ENCODE measurements around the gene ENTR1. TPM values are rescaled to one million over a fixed set of nuclear protein-coding genes. Genes with fewer than 3 reads are reported as not detected.

The ENTR1 gene
- total RNA-seq, 2 donors from 2014 or later, result 19.9 to 52.5 TPM

DNA sequence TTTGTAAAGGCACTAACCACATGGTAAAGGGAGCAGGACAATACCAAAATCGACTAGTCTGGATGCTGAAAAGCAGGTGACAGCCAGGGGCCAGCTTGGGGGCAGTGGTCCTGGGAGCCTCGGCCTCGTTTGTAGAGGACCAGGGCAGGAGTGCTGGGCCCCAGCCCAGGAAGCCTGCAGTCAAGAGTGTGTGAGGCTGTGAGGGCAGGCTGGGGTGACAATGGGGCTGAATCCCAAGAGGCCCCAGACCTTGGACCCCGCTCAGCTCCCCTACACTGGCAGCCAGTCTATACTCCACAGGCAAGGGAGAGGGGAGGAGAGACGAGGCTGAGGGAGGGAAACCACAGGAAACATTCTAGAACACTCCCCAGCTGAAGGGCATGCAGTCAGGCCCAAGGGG, 31.9 kb upstream of the ENTR1 start:
- H3K4me1 ChIP-seq (replicated peaks), result peaks cover 11% of the 10 kb centered on the region
- no peaks in the 10 kb centered on the region for H3K9me3 ChIP-seq
- peaks cover 14 to 17% of the 10 kb centered on the region in 2 donors for H3K36me3 ChIP-seq
- no peak for TF ChIP-seq POLR2A (IDR thresholded peaks at IDR 0.05)
- TF ChIP-seq, protein P1, sequence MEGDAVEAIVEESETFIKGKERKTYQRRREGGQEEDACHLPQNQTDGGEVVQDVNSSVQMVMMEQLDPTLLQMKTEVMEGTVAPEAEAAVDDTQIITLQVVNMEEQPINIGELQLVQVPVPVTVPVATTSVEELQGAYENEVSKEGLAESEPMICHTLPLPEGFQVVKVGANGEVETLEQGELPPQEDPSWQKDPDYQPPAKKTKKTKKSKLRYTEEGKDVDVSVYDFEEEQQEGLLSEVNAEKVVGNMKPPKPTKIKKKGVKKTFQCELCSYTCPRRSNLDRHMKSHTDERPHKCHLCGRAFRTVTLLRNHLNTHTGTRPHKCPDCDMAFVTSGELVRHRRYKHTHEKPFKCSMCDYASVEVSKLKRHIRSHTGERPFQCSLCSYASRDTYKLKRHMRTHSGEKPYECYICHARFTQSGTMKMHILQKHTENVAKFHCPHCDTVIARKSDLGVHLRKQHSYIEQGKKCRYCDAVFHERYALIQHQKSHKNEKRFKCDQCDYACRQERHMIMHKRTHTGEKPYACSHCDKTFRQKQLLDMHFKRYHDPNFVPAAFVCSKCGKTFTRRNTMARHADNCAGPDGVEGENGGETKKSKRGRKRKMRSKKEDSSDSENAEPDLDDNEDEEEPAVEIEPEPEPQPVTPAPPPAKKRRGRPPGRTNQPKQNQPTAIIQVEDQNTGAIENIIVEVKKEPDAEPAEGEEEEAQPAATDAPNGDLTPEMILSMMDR (IDR thresholded peaks at IDR 0.05), result no peak
- TF ChIP-seq POLR2AphosphoS5 (IDR thresholded peaks at IDR 0.05), result no peak
- 78% methylated on average over 5 of the region's 5 CpGs for WGBS
- no peak overlapping the region for H3K27ac ChIP-seq
- no peak overlapping the region for H3K4me3 ChIP-seq
- DNase-seq (ENCODE audit: low spot score), result no peak
- H3K27me3 ChIP-seq (replicated peaks; ENCODE audit: insufficient read depth), result no peaks in the 10 kb centered on the region
- intact Hi-C loops (cut with DNase I), result no loop called here

DNA sequence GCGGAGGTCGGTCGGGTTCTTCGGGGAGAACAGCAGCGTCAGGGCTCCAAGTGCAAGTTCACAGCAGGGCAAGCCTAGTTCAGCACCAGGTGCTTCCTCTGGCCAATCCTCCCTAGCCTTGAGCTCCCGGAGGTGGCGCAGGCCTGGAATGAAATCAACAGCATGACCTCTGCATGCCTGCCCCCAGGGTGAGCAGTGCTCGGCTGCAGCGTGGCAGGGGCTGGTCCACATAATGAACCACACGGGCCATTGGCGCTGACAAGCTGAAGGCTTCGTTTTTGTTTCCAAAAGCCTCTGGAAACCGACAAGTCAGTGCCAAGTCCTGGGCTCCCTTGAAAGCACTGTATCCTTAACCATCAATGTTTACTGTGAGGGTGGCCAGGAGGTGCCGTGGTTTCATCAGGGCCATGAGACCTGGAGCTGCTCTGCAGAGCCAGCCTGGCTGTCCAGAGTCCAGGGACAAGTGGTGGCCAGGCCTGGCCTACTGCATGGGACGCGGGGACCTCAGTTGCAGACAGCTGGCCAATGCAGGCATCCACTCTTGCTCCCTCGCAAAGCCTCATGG, 31.3 kb upstream of the ENTR1 start:
- DNase-seq (ENCODE audit: low spot score), result no peak

DNA sequence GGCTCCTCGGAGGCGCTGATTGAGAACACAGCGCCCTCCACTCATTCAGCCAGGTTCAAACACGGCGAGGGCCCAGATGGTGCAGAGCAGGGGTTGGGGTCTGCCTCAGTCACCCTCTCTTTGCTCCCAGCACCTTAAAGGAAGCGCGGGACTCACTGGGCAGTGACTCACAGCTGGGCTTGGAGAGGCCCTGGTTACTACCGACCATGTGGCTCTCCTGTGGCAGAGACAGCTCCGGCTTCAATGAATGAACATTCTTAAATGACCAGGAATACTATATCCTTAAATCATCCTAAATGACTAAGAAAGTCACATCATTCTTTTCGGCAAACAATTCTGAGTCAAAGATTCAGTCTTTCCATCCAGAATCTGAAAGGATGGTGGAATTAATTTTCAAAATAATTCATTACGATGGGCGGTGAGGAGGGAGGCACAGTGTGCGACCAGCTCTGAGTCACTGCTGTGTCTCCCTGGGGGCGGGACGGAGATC, 30.8 kb upstream of the ENTR1 start:
- intact Hi-C loops (cut with DNase I), result no loop called here
- Histone ChIP-seq H3K27me3 (replicated peaks; ENCODE audit: insufficient read depth) (no peaks in the 10 kb centered on the region), H3K4me3 (no peak overlapping the region), H3K36me3 (peaks cover 13 to 14% of the 10 kb centered on the region in 2 donors), H3K27ac (no peak overlapping the region), H3K4me1 (replicated peaks) (peaks cover 11% of the 10 kb centered on the region), H3K9me3 (no peaks in the 10 kb centered on the region)
- DNase-seq (ENCODE audit: low spot score), result no peak
- TF ChIP-seq, protein P1 (IDR thresholded peaks at IDR 0.05), result no peak
- TF ChIP-seq POLR2A (IDR thresholded peaks at IDR 0.05), result no peak
- TF ChIP-seq POLR2AphosphoS5 (IDR thresholded peaks at IDR 0.05), result no peak
- 93% methylated on average over 15 of the region's 15 CpGs for WGBS

More for the DNA sequence above, 31.3 kb upstream of the ENTR1 start:
- Histone ChIP-seq H3K27me3 (replicated peaks; ENCODE audit: insufficient read depth) (no peaks in the 10 kb centered on the region), H3K4me1 (replicated peaks) (peaks cover 11% of the 10 kb centered on the region), H3K4me3 (no peak overlapping the region), H3K27ac (no peak overlapping the region), H3K36me3 (peaks cover 14 to 15% of the 10 kb centered on the region in 2 donors), H3K9me3 (no peaks in the 10 kb centered on the region)
- intact Hi-C loops (cut with DNase I), result no loop called here
- 86% methylated on average over 17 of the region's 17 CpGs for WGBS
- TF ChIP-seq POLR2A (IDR thresholded peaks at IDR 0.05) (no peak), POLR2AphosphoS5 (IDR thresholded peaks at IDR 0.05) (no peak)
- TF ChIP-seq, protein P1 (IDR thresholded peaks at IDR 0.05), result no peak

DNA sequence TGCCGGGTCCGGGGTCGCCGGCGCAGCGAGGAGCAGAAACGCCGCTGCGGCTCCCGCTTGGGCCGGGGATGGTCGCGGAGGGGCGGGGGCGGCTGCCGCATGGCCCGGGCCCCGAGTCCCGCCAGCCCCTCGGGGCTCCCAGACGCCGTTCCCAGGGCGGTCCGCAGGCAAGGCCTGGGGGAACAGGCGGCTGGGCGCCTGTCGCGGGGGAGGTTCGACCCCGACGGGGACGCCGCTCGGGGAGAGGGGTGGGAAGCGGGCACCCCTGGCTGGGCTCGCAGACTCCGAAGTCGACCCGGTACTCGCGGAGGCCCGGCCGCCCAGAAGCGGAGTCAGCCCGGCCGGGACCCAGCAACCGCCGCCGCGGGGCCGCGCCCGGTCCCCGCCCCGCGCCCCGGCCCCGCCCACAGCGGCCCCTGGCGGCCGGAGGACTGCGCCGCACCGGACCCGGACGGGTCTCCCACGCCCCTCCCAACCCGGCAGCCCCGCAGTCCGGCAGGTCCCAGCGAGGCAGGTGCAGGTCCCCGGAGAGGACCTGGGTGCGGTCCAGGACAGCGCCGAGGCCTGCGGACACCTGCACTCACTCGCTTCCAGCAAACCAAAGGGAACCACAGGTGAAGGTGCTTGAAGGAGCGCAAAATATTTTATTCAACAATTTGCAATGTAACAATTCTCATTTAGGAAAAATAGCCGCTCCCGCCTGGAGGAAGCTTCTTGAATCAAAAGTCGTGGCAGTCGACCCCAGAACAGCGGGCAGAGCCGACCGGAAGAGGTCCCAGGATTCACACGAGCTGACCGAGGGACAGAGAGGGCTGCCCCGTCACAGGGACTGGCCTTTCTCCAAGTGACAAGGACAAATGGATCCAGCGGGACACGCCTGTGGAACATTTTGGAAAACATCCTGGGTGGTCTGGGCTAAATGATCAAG, 29.3 kb upstream of the ENTR1 start, which contains the start of gene INPP5E:
TSS of gene INPP5E (minus strand) at position 365 of the 928 bp plus-strand sequence. CDS start 426 bp downstream, outside the sequence.
- Histone ChIP-seq H3K27ac (peak within 1 kb of the TSS; percentile 67 to 71), H3K4me3 (peak within 1 kb of the TSS; percentile 88 to 92), H3K9me3 (no peaks in the 10 kb centered on the region), H3K4me1 (replicated peaks) (peaks cover 11% of the 10 kb centered on the region), H3K36me3 (peaks cover 9 to 13% of the 10 kb centered on the region in 2 donors), H3K27me3 (replicated peaks; ENCODE audit: insufficient read depth) (no peaks in the 10 kb centered on the region)
- TF ChIP-seq, protein P1 (IDR thresholded peaks at IDR 0.05), result peak; percentile 26 to 82 (median 57)
- TF ChIP-seq POLR2A (IDR thresholded peaks at IDR 0.05), result no peak
- TF ChIP-seq POLR2AphosphoS5 (IDR thresholded peaks at IDR 0.05), result no peak
- intact Hi-C loops (cut with DNase I), result no loop called here
- 6% methylated on average over 58 of the region's 90 CpGs for WGBS
- DNase-seq (ENCODE audit: low spot score), result peak; percentile 42
